Measurements from ENCODE around the gene SOX18.
A peak's percentile ranks its signal among the peaks of the same experiment; 100 is the strongest.

Gene SOX18

DNA sequence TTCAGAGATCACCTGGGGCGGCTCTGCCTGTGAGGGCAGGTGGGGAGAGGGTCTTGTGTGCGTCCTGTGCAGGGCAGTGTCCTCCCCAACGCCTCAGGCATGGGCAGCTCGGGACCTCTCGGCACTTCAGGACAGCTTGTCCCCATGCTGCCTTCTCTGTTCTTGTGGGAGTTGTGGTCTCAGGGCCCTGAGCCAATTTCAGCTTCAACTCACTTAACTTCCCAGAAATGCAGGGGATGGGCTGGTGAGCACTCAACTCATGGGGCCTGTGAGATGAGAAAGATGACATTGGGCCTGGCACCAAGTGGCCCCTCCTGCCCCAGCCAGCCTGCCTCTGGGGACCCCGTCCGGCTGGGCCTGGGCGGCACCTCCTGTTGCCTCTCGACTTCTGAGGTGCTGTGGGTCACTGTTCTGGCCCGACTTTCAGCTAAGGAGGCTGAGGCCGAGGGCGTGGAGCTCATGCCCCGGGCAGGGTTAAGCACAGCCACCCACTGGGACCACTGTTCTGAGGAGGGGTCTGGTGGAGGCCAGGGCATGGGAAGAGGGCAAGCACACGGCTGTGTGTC is 23.1 kb upstream of the SOX18 start:
- DNase-seq (ENCODE audit: low read depth in 2 of 2) = no peak

DNA sequence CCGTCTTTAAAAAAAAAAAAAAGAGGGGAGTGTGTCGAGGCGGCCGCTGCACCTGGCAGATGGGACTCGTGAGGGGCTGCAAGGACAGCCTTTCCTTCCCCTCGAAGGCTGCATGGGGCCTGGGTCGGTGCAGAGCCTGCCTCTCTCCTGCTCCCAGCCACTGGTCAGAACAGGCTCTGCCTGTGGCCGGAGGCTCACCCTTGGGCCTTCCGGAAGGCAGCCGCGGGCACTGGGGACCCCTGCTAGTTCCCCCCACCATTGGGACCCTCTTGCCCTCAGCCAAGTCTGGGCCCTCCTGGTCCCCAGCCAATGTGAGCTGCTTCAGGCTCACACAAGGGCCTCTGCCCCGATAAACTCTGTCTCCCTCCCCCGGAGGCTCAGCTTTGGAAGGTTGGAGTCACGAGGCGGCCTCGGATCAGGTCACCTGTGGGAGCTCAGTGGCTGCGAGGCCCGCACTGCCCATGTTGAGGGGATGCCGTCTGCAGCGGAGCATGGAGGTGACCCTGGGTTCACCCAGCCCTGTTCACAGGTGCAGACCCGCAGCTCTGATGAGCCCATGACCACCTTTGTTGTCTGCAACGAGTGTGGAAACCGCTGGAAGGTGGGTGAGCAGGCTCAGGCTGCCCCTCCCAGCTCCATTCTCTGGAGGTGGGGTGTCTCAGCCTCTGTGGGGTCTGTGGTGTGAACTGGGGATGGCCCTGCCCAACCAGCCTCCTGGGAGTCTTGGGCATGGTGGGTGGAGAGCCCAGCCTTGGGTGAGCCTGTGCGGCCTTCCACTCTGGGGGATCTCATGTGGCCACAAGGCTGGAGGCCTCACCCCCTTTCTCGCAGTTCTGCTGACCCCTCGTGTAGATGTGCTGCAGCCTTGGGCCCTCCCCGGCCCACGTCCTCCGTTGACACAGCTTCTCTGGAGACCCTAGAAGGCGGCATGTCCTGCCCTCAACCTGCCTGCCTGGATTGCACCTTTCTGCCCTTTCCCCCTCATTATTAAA is 22.2 kb upstream of the SOX18 start:
- no peak for DNase-seq (ENCODE audit: low read depth in 2 of 2)
- TF ChIP-seq, protein P1, sequence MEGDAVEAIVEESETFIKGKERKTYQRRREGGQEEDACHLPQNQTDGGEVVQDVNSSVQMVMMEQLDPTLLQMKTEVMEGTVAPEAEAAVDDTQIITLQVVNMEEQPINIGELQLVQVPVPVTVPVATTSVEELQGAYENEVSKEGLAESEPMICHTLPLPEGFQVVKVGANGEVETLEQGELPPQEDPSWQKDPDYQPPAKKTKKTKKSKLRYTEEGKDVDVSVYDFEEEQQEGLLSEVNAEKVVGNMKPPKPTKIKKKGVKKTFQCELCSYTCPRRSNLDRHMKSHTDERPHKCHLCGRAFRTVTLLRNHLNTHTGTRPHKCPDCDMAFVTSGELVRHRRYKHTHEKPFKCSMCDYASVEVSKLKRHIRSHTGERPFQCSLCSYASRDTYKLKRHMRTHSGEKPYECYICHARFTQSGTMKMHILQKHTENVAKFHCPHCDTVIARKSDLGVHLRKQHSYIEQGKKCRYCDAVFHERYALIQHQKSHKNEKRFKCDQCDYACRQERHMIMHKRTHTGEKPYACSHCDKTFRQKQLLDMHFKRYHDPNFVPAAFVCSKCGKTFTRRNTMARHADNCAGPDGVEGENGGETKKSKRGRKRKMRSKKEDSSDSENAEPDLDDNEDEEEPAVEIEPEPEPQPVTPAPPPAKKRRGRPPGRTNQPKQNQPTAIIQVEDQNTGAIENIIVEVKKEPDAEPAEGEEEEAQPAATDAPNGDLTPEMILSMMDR (IDR thresholded peaks at IDR 0.05; ENCODE audit: low read depth, low read length) = no peak
- no peak overlapping the region for H3K4me3 ChIP-seq (replicated peaks in 1 of 2; ENCODE audit: low read depth in 2 of 2, low read length in 2 of 2)

More for the DNA sequence above, 23.1 kb upstream of the SOX18 start:
- H3K4me3 ChIP-seq (replicated peaks in 1 of 2; ENCODE audit: low read depth in 2 of 2, low read length in 2 of 2) = no peak overlapping the region
- TF ChIP-seq, protein P1 (IDR thresholded peaks at IDR 0.05; ENCODE audit: low read depth, low read length) = no peak

DNA sequence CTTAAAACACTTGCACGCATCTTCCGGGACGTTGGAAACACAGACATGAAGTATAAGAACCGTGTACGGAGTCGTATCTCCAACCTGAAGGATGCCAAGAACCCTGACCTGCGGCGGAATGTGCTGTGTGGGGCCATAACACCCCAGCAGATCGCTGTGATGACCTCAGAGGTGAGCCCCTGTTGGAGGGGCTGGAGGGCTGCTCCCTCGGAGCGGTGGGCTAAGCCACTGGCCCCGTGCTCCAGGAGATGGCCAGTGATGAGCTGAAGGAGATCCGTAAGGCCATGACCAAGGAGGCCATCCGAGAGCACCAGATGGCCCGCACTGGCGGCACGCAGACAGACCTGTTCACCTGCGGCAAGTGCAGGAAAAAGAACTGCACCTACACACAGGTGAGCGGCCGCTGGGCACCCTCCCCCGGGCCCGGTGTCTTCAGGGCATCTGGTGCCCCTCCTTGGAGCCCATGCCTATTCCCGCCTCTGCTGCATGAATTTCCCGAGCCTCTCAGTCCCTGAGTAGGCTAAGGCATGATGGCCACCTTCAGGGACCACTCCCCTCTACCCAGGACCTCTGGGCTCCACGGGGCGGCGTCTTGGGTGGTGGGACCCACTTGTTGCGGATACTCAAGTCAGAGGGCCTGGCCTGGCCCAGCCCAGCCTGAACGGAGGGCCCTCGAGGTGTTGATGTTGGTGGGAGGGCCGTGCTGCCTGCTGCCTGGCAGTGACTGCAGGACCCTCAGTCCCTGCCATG is 21.0 kb upstream of the SOX18 start:
- TF ChIP-seq, protein P1 (IDR thresholded peaks at IDR 0.05; ENCODE audit: low read depth, low read length) = no peak
- no peak for DNase-seq (ENCODE audit: low read depth in 2 of 2)
- no peak overlapping the region for H3K4me3 ChIP-seq (replicated peaks in 1 of 2; ENCODE audit: low read depth in 2 of 2, low read length in 2 of 2)

DNA sequence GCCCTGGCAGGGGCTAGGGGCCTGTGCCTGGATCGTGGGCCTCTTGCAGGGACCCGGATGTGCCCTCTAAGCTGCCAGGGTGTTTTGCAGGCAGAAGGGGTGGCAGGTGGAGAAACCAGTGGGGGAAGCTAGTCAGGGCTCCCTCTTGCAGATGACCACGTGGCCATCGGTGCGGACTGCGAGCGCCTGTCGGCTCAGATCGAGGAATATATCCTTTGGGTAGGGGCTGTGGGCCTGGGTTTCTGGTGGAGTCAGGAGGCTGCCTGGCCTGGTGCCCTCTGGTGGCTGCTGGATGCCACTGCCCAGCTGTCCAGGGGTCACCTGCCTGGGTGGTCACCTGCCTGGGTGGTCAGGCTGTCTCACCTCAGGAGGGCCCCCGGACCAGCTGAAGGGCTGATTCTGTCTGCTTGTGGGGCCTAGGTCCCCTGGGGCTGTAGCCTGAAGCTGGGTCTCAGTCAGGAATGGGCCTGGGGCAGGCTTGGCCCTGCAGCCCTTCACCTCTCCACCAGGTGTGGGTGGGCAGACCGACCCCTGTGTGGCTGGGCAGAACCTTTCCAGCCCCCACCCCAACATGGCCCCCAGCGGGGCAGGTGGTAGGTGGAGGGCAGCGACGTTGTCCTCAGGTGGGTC is 20.3 kb upstream of the SOX18 start:
- no peak overlapping the region for H3K4me3 ChIP-seq (replicated peaks in 1 of 2; ENCODE audit: low read depth in 2 of 2, low read length in 2 of 2)
- TF ChIP-seq, protein P1 (IDR thresholded peaks at IDR 0.05; ENCODE audit: low read depth, low read length) = peak; percentile 82
- DNase-seq (ENCODE audit: low read depth in 2 of 2) = no peak

DNA sequence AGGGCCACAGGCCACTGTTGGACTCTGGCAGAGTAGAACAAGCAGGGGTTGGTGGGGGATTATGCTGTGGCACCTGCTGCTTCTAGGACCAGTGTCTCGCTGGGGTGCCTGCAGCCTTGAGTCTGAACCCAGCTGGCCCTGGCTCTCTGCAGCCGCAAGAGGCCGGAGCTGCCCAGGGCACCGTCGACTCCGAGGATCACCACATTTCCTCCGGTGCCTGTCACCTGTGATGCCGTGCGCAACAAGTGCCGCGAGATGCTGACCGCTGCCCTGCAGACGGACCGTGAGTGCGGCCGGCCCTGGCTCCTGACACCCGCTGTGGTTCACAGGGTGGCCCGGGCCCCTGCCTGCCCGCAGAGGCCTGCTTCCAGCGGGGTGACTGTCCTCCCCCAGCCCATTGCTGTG is 19.8 kb upstream of the SOX18 start:
- DNase-seq (ENCODE audit: low read depth in 2 of 2) = no peak
- TF ChIP-seq, protein P1 (IDR thresholded peaks at IDR 0.05; ENCODE audit: low read depth, low read length) = no peak
- H3K4me3 ChIP-seq (replicated peaks in 1 of 2; ENCODE audit: low read depth in 2 of 2, low read length in 2 of 2) = no peak overlapping the region

Measured in cardiac fibroblast (primary cell).